H1 (cell line): ENCODE data around the gene BLCAP. TPM values are rescaled to one million over a fixed set of nuclear protein-coding genes. Genes with fewer than 3 reads are reported as not detected.
A peak's percentile ranks its signal among the peaks of the same experiment; 100 is the strongest.

Experiments
- CTCF ChIA-PET: fragments of 300-600 bp; sonication (Branson Sonifier 250); formaldehyde crosslinking; loops from one replicate; lab custom pipeline; 2021; ENCODE audit not compliant: partially characterized antibody; lab: Charles Lee
- POLR2A ChIA-PET: fragments of 300-600 bp; sonication (Branson Sonifier 250); formaldehyde crosslinking; loops from one replicate; lab custom pipeline; 2021; ENCODE audit warnings: inconsistent platforms; ENCODE audit not compliant: partially characterized antibody; lab: Charles Lee
- DNase-seq, 2 experiments: peaks; one replicate each; pipeline versions ENCODE4 v3.0.0 to v3.0.0-alpha.2; 2010 to 2022; ENCODE audit warnings: low spot score in 2 of 2, low read depth in 1 of 2, mixed read lengths in 1 of 2
- FAIRE-seq: peaks from 2 replicates; lab custom pipeline; 2011; peaks lifted over from hg19 to GRCh38; lab: Jason Lieb, UNC
- H2AFZ ChIP-seq: 2 replicates; pipeline ENCODE4 v1.8.1; 2012; ENCODE audit warnings: low read length, inconsistent platforms
- H2AK5ac ChIP-seq: 2 replicates; pipeline ENCODE4 v1.6.1; 2013; ENCODE audit warnings: low read depth, low read length
- H2BK120ac ChIP-seq: replicated peaks from 2 replicates; pipeline ENCODE3; 2013; ENCODE audit warnings: low read depth, low read length, inconsistent platforms
- H2BK12ac ChIP-seq: 2 replicates; pipeline ENCODE4 v1.6.1; 2013; ENCODE audit warnings: low read depth, low read length
- H2BK15ac ChIP-seq: 2 replicates; pipeline ENCODE4 v1.6.1; 2013; ENCODE audit warnings: low read length
- H2BK20ac ChIP-seq: 2 replicates; pipeline ENCODE4 v1.6.1; 2013; ENCODE audit warnings: low read length
- H2BK5ac ChIP-seq: 2 replicates; pipeline ENCODE4 v1.6.1; 2013; ENCODE audit warnings: low read depth, low read length
- H3K14ac ChIP-seq: 2 replicates; pipeline ENCODE4 v1.6.1; 2013; ENCODE audit warnings: inconsistent platforms; ENCODE audit not compliant: insufficient read length
- H3K18ac ChIP-seq: 2 replicates; pipeline ENCODE4 v1.6.1; 2013; ENCODE audit warnings: low read length; ENCODE audit errors: extremely low read depth
- H3K23ac ChIP-seq: 2 replicates; pipeline ENCODE4 v1.6.1; 2013; ENCODE audit warnings: inconsistent platforms; ENCODE audit not compliant: insufficient read length
- H3K23me2 ChIP-seq: 2 replicates; pipeline ENCODE4 v1.6.1; 2013; ENCODE audit warnings: low read depth, low read length
- H3K27ac ChIP-seq: 2 replicates; pipeline ENCODE4 v1.6.1; 2011; ENCODE audit warnings: low read depth, low read length, inconsistent platforms
- H3K27me3 ChIP-seq, 4 experiments: replicated peaks in 1 of 4; 1 replicate in 1 of 4; 2 replicates in 3 of 4; pipeline versions ENCODE4 v1.6.1 to v1.8.1; 2011 to 2013; ENCODE audit warnings: low read length in 3 of 4, mild to moderate bottlenecking in 3 of 4, inconsistent platforms in 2 of 4, mixed read lengths in 2 of 4, moderate library complexity in 1 of 4; ENCODE audit not compliant: control insufficient read depth in 3 of 4, insufficient read depth in 3 of 4; ENCODE audit errors: extremely low read depth in 1 of 4
- H3K36me3 ChIP-seq, 4 experiments: 2 replicates each; pipeline versions ENCODE4 v1.6.1 to v1.8.1; 2011 to 2013; ENCODE audit warnings: mild to moderate bottlenecking in 4 of 4, low read length in 3 of 4, moderate library complexity in 2 of 4, control low read depth in 1 of 4, inconsistent platforms in 1 of 4; ENCODE audit not compliant: insufficient read depth in 4 of 4, control insufficient read depth in 2 of 4
- H3K4ac ChIP-seq: replicated peaks from 2 replicates; pipeline ENCODE3; 2013; ENCODE audit warnings: low read length, low read depth, mixed read lengths, inconsistent platforms; ENCODE audit not compliant: insufficient read length
- H3K4me1 ChIP-seq, 4 experiments: replicated peaks in 1 of 4; 1 replicate in 1 of 4; 2 replicates in 3 of 4; pipeline versions ENCODE4 v1.6.1 to v1.8.1; 2011 to 2013; ENCODE audit warnings: low read length in 3 of 4, inconsistent platforms in 2 of 4, mixed read lengths in 1 of 4; ENCODE audit not compliant: insufficient read depth in 4 of 4, control insufficient read depth in 3 of 4
- H3K4me2 ChIP-seq, 2 experiments: 2 replicates each; pipeline versions ENCODE4 v1.6.1 to v1.8.1; 2011 to 2013; ENCODE audit warnings: low read depth in 2 of 2, low read length in 2 of 2, control low read depth in 1 of 2, inconsistent platforms in 1 of 2, mild to moderate bottlenecking in 1 of 2; ENCODE audit not compliant: insufficient read depth in 1 of 2
- H3K4me3 ChIP-seq, 4 experiments: fragments of 200-600, 300-600 bp in 1 of 4; sonication (generic), shearing (Covaris generic), sonication (Bioruptor Twin) in 1 of 4; 2 replicates each; pipeline versions ENCODE4 v1.5.1 to v1.8.1; 2011 to 2016; ENCODE audit warnings: low read length in 4 of 4, low read depth in 3 of 4, control low read depth in 2 of 4, inconsistent platforms in 2 of 4, mild to moderate bottlenecking in 2 of 4, mixed read lengths in 1 of 4, moderate library complexity in 1 of 4; ENCODE audit not compliant: insufficient read depth in 2 of 4; ENCODE audit errors: extremely low read depth in 1 of 4
- H3K56ac ChIP-seq: replicated peaks from 2 replicates; pipeline ENCODE3; 2013; ENCODE audit warnings: low read depth, mild to moderate bottlenecking, mixed read lengths, low read length, inconsistent platforms; ENCODE audit not compliant: insufficient read length
- H3K79me1 ChIP-seq: 2 replicates; pipeline ENCODE4 v1.6.1; 2013; ENCODE audit warnings: low read depth, low read length, control low read depth
- H3K79me2 ChIP-seq, 2 experiments: 2 replicates each; pipeline versions ENCODE4 v1.6.1 to v1.8.1; 2012 to 2013; ENCODE audit warnings: low read length in 2 of 2, mild to moderate bottlenecking in 2 of 2, inconsistent platforms in 1 of 2; ENCODE audit not compliant: insufficient read depth in 2 of 2, control insufficient read depth in 1 of 2
- H3K9ac ChIP-seq, 4 experiments: replicated peaks in 1 of 4; 1 replicate in 1 of 4; 2 replicates in 3 of 4; pipeline versions ENCODE4 v1.6.1 to v1.8.1; 2011 to 2013; ENCODE audit warnings: low read depth in 3 of 4, low read length in 3 of 4, control low read depth in 2 of 4, mild to moderate bottlenecking in 2 of 4, moderate library complexity in 2 of 4, inconsistent platforms in 1 of 4; ENCODE audit errors: extremely low read depth in 1 of 4
- H3K9me3 ChIP-seq, 2 experiments: 2 replicates each; pipeline versions ENCODE4 v1.6.1 to v1.8.1; 2012 to 2013; ENCODE audit warnings: mild to moderate bottlenecking in 2 of 2, moderate library complexity in 2 of 2, control low read depth in 1 of 2, inconsistent platforms in 1 of 2, low read depth in 1 of 2, low read length in 1 of 2, mixed read lengths in 1 of 2; ENCODE audit not compliant: insufficient read depth in 2 of 2
- H4K20me1 ChIP-seq, 2 experiments: replicated peaks in 1 of 2; 2 replicates each; pipeline versions ENCODE3 to v1.8.1; 2011 to 2013; ENCODE audit warnings: inconsistent platforms in 2 of 2, low read length in 2 of 2, mild to moderate bottlenecking in 1 of 2; ENCODE audit not compliant: insufficient read depth in 2 of 2, control insufficient read depth in 1 of 2
- H4K5ac ChIP-seq: 2 replicates; pipeline ENCODE4 v1.6.1; 2013; ENCODE audit warnings: low read length, low read depth, mixed read lengths, inconsistent platforms; ENCODE audit not compliant: insufficient read length
- H4K8ac ChIP-seq: 2 replicates; pipeline ENCODE4 v1.8.0; 2013; ENCODE audit warnings: mild to moderate bottlenecking, moderate library complexity, low read length, inconsistent platforms; ENCODE audit not compliant: insufficient read depth; ENCODE audit errors: extremely low read depth
- H4K91ac ChIP-seq: replicated peaks from 2 replicates; pipeline ENCODE3; 2013; ENCODE audit warnings: low read length, mixed read lengths, inconsistent platforms; ENCODE audit not compliant: insufficient read length
- CTCF ChIP-seq, 3 experiments: IDR thresholded peaks; 1 replicate in 2 of 3; 2 replicates in 1 of 3; pipeline versions ENCODE4 v1.5.1 to v1.6.1; 2011; ENCODE audit warnings: low read length in 3 of 3, mild to moderate bottlenecking in 3 of 3, inconsistent platforms in 2 of 3, low read depth in 1 of 3, moderate library complexity in 1 of 3; ENCODE audit not compliant: insufficient read depth in 1 of 3; ENCODE audit errors: control extremely low read depth in 1 of 3
- FOSL1 ChIP-seq: IDR thresholded peaks from 2 replicates; pipeline ENCODE4 v1.6.1; 2011; ENCODE audit warnings: mild to moderate bottlenecking, low read depth, low read length, moderate library complexity; ENCODE audit not compliant: insufficient read depth
- HDAC2 ChIP-seq, 2 experiments: fragments of 300-600 bp in 1 of 2; sonication (generic) in 1 of 2; IDR thresholded peaks; 2 replicates each; pipeline ENCODE4 v1.6.1; 2011 to 2012; ENCODE audit warnings: low read depth in 2 of 2, low read length in 2 of 2, mild to moderate bottlenecking in 2 of 2, moderate library complexity in 2 of 2, borderline replicate concordance in 1 of 2, inconsistent platforms in 1 of 2
- NANOG ChIP-seq: IDR thresholded peaks from 2 replicates; pipeline ENCODE4 v1.6.1; 2011; ENCODE audit warnings: low read length, low read depth, mild to moderate bottlenecking, inconsistent platforms; ENCODE audit not compliant: insufficient read depth, poor library complexity, severe bottlenecking
- PHF8 ChIP-seq: fragments of 200-600 bp; sonication (generic); conservative IDR thresholded peaks from 2 replicates; pipeline ENCODE4 v1.7.1; 2012; ENCODE audit warnings: low read depth, mild to moderate bottlenecking, inconsistent platforms, low read length, moderate library complexity
- RAD21 ChIP-seq, 2 experiments: IDR thresholded peaks in 1 of 2; conservative IDR thresholded peaks in 1 of 2; 2 replicates each; pipeline ENCODE4 v1.6.1; 2011; ENCODE audit warnings: low read depth in 2 of 2, low read length in 2 of 2, improper control_type of control experiment in 1 of 2, inconsistent platforms in 1 of 2, mild to moderate bottlenecking in 1 of 2, moderate library complexity in 1 of 2
- RXRA ChIP-seq: IDR thresholded peaks from 2 replicates; pipeline ENCODE4 v1.6.1; 2011; ENCODE audit warnings: low read depth, mild to moderate bottlenecking, low read length, moderate library complexity; ENCODE audit not compliant: insufficient read depth
- SP2 ChIP-seq: IDR thresholded peaks from 2 replicates; pipeline ENCODE4 v1.6.1; 2012; ENCODE audit warnings: mild to moderate bottlenecking, low read length, inconsistent platforms
- TAF1 ChIP-seq: IDR thresholded peaks from 2 replicates; pipeline ENCODE4 v1.6.1; 2011; ENCODE audit warnings: mild to moderate bottlenecking, low read depth, low read length
- YY1 ChIP-seq: IDR thresholded peaks from 2 replicates; pipeline ENCODE4 v1.6.1; 2011; ENCODE audit warnings: low read depth, mild to moderate bottlenecking, low read length
- WGBS, 2 experiments: shearing (Covaris generic) in 1 of 2; methylation state at CpG; one replicate each; pipeline versions ENCODE4 v1.1.6 to v1.1.7; 2013 to 2015; ENCODE audit warnings: low lambda C conversion rate in 2 of 2, mixed read lengths in 2 of 2, inconsistent platforms in 1 of 2, low coverage in 1 of 2, missing lambda C conversion rate in 1 of 2; ENCODE audit not compliant: insufficient replicate concordance in 2 of 2, insufficient coverage in 1 of 2, insufficient read length in 1 of 2; ENCODE audit errors: extremely low coverage in 1 of 2, missing lambda C conversion rate in 1 of 2; 5-methylcytosine and 5-hydroxymethylcytosine counted together
- polyA plus RNA-seq, 7 experiments: library from polyadenylated mRNA; depleted of rRNA in 3 of 7; stranded (reverse) in 5 of 7; unstranded in 2 of 7; fragments of >200 nt in 5 of 7; fragments of 200-250 nt in 2 of 7; gene quantifications; 1 replicate in 5 of 7; 2 replicates in 1 of 7; 4 replicates in 1 of 7; pipeline versions ENCODE4 v1.2.1 to v1.2.3, GENCODE V29; 2011 to 2013; ENCODE audit warnings: missing spikeins in 2 of 7, mixed read lengths in 2 of 7
- total RNA-seq: library from RNA; stranded (reverse); fragmentation: NEBNext Ultra II Directional; extraction: Animal tissue kit (Norgen Biotek cat#: 25700); gene quantifications from 2 replicates; pipeline ENCODE4 v1.2.1, GENCODE V29; 2021

BLCAP gene
- total and polyA plus RNA-seq, 2 of the 8 experiments (the other 6 are each of a cell fraction or from before 2014, with no cell fraction given) = 60.3 to 72.2 TPM

GRCh38 chr20:37543828-37544227 is 16.2 kb upstream of the BLCAP start:
- H4K8ac ChIP-seq = no peak overlapping the region
- 0 out of 2 replicates have a peak overlapping the region, but pooled peaks have one; percentile 3 for H3K18ac ChIP-seq
- H3K79me1 ChIP-seq = no peaks in the 10 kb centered on the region
- no peak overlapping the region for H3K56ac ChIP-seq
- H2BK12ac ChIP-seq = no peak overlapping the region
- no peak overlapping the region for H4K91ac ChIP-seq
- H3K36me3 ChIP-seq = no peaks in the 10 kb centered on the region
- no peak overlapping the region for H3K4me2 ChIP-seq
- no peak overlapping the region for H2AK5ac ChIP-seq
- 59% methylated on average over 3 of the region's 3 CpGs; no CpG with 5 or more reads in 1 of the 2 experiments for WGBS, 2 experiments
- DNase-seq = no peak
- no peak overlapping the region for H2BK5ac ChIP-seq
- ChIA-PET CTCF (interaction anchor here (0.7 to 2.4 kb wide), 10 partner anchors 10 to 354 kb away, joined by 3 to 9 read pairs (median 4); no protein-coding TSS in a partner anchor), POLR2A (interaction anchor here (0.9 to 1.3 kb wide), 3 partner anchors 11 to 22 kb away, joined by 3 to 4 read pairs (median 3); partner anchors contain the start of gene BLCAP)
- H3K9ac ChIP-seq = no peak overlapping the region
- no peaks in the 10 kb centered on the region for H3K9me3 ChIP-seq
- H3K4ac ChIP-seq = no peak overlapping the region
- no peak overlapping the region for H3K4me3 ChIP-seq
- no peaks in the 10 kb centered on the region for H3K79me2 ChIP-seq
- H3K23me2 ChIP-seq = no peaks in the 10 kb centered on the region
- H3K14ac ChIP-seq = no peak overlapping the region
- H2BK20ac ChIP-seq = no peak overlapping the region
- H3K4me1 ChIP-seq = no peaks in the 10 kb centered on the region
- H3K27me3 ChIP-seq = no peaks in the 10 kb centered on the region
- no peaks in the 10 kb centered on the region for H4K20me1 ChIP-seq
- no peak for FAIRE-seq
- no peak overlapping the region for H2BK15ac ChIP-seq
- no peak overlapping the region for H3K23ac ChIP-seq
- no peak overlapping the region for H4K5ac ChIP-seq
- H2BK120ac ChIP-seq = no peak overlapping the region
- no peak overlapping the region for H2AFZ ChIP-seq
- H3K27ac ChIP-seq = no peak overlapping the region
- TF ChIP-seq SP2 (no peak), FOSL1 (no peak), TAF1 (no peak), PHF8 (no peak), RAD21 (IDR thresholded peaks at IDR 0.05 in 1 of 2, conservative IDR thresholded peaks at IDR 0.05 in 1 of 2; ENCODE audit: low read depth in 2 of 2, low read length in 2 of 2) (peak; percentile 32 to 44; a peak in 3 of 4 replicates), CTCF (IDR thresholded peaks at IDR 0.05; ENCODE audit: control extremely low read depth in 1 of 3, insufficient read depth in 1 of 3, low read depth in 1 of 3, low read length in 3 of 3) (peak in 2 of 3 experiments; percentile 31 to 71; a peak in 2 of 4 replicates), YY1 (no peak), RXRA (no peak), NANOG (no peak), HDAC2 (IDR thresholded peaks at IDR 0.05; ENCODE audit: borderline replicate concordance in 1 of 2, low read depth in 2 of 2, low read length in 2 of 2) (no peak)
